WERI-Rb-1 (cell line): Measurements from ENCODE around the gene C16orf74.

Experiments
- DNase-seq: peaks from one replicate; pipeline ENCODE4 v3.0.0-alpha.2; 2020
- H3K27ac ChIP-seq: fragments of 250-450 bp; sonication (Bioruptor Pico); 2 replicates; pipeline ENCODE4 v1.5.1; 2020; ENCODE audit warnings: mild to moderate bottlenecking, moderate library complexity
- H3K27me3 ChIP-seq: fragments of 250-450 bp; sonication (Bioruptor Pico); 2 replicates; pipeline ENCODE4 v1.5.1; 2021; ENCODE audit warnings: mild to moderate bottlenecking, low read depth, moderate library complexity; ENCODE audit not compliant: insufficient read depth, severe bottlenecking
- H3K36me3 ChIP-seq: fragments of 250-450 bp; sonication (Bioruptor Pico); 2 replicates; pipeline ENCODE4 v1.5.1; 2020; ENCODE audit warnings: mild to moderate bottlenecking, moderate library complexity
- H3K4me3 ChIP-seq: 2 replicates; pipeline ENCODE4 v1.5.1; 2011; ENCODE audit warnings: low read depth, mild to moderate bottlenecking, control low read depth, low read length
- H3K9me3 ChIP-seq: fragments of 250-450 bp; sonication (Bioruptor Pico); 2 replicates; pipeline ENCODE4 v1.5.1; 2021; ENCODE audit warnings: mild to moderate bottlenecking, moderate library complexity; ENCODE audit not compliant: severe bottlenecking
- TF ChIP-seq, protein P1 (sequence below): IDR thresholded peaks from 2 replicates; pipeline ENCODE4 v1.5.1; 2011; ENCODE audit warnings: low read depth, mild to moderate bottlenecking, control low read depth, inconsistent platforms, low read length

The C16orf74 gene

DNA sequence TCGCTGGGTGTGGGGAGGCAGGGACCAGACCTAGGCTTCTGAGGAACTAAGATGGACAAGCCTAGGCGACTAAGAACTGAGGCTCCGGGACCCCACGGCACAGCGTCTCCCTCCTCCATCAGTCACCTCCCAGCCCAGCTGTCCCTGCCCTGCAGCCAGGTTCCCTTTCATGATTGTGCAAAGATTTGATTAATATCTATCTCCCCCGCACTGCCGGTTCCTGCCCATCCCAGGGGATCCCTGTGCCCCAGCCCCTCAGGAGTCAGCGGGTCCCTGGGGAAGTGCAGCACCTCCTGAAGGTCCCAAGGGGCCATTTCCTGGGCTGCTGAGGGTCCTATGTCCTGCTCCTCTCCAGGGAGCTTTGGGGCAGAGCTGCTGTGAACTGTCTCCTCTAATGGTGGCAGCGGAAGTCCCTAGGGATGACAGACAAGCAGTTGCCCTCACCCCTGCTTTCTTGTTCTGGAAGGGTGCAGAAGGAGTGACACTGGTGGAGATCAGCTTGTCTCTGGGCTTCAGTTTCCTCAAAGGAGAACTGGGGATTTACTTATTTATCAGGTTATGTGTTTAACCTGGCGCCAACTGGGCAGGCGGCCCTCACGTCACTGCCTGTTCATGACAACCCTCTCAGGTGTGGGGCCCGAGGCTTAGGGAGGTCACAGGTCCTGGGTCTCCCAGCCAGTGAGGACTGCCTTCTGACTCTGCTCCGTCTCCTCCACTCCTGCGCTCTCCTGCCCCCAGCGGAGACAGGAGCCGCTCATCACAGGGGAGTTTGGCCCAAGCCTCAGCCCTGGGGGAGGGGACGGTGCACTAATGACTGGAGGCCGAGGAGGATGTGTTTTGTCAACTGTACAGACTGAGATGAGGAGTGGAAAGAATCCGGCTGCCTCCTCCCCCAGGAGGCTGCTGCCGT is 1.9 kb upstream of the C16orf74 start:
- Histone ChIP-seq H3K36me3 (no peaks in the 10 kb centered on the region), H3K27ac (peak overlapping the region; percentile 45), H3K9me3 (no peaks in the 10 kb centered on the region), H3K4me3 (no peak overlapping the region), H3K27me3 (no peaks in the 10 kb centered on the region)
- TF ChIP-seq, protein P1, sequence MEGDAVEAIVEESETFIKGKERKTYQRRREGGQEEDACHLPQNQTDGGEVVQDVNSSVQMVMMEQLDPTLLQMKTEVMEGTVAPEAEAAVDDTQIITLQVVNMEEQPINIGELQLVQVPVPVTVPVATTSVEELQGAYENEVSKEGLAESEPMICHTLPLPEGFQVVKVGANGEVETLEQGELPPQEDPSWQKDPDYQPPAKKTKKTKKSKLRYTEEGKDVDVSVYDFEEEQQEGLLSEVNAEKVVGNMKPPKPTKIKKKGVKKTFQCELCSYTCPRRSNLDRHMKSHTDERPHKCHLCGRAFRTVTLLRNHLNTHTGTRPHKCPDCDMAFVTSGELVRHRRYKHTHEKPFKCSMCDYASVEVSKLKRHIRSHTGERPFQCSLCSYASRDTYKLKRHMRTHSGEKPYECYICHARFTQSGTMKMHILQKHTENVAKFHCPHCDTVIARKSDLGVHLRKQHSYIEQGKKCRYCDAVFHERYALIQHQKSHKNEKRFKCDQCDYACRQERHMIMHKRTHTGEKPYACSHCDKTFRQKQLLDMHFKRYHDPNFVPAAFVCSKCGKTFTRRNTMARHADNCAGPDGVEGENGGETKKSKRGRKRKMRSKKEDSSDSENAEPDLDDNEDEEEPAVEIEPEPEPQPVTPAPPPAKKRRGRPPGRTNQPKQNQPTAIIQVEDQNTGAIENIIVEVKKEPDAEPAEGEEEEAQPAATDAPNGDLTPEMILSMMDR, result peak; percentile 59
- DNase-seq, result peak; percentile 81

DNA sequence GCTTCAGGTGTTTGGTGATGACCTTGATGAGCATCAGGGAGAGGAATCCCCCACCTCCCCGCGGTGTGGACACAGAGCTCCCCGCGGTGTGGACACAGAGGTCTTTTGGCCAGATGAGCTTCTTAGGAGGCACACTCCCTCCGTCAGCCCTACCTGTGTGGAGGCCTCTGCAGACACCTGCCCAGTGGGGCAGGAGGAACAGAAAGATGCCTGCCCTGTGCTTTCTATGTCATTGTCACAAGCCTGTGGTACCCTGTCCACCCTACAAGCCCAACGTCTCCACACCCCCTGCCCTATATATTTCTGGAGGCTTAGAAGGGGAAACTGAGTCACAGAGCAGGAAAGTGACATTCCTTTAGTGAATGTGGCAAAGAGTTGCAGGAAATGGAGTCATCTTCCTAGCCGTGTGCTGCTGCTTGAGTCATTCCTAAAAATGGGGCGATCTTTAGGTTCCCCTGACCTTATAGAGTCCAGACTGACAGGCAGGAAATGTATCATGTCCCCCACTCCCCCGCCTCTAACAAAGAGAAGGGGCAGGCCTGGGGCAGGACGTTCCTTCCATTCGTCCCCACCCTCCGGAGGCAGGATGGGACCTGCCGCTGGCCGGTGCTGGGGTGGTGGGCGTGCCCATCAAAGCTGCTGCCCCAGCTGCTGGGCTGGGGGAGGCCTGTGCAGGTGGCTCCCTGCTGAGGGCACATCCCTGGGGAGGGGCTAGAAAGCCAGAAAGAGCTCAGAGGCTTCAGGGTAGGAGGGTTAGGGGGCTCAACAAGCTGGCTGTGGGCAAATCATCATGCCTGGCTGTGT is 1.0 kb upstream of the C16orf74 start:
- no peaks in the 10 kb centered on the region for H3K36me3 ChIP-seq
- no peak overlapping the region for H3K27ac ChIP-seq
- TF ChIP-seq, protein P1, result no peak
- no peak for DNase-seq
- H3K9me3 ChIP-seq, result no peaks in the 10 kb centered on the region
- no peak overlapping the region for H3K4me3 ChIP-seq
- no peaks in the 10 kb centered on the region for H3K27me3 ChIP-seq

DNA sequence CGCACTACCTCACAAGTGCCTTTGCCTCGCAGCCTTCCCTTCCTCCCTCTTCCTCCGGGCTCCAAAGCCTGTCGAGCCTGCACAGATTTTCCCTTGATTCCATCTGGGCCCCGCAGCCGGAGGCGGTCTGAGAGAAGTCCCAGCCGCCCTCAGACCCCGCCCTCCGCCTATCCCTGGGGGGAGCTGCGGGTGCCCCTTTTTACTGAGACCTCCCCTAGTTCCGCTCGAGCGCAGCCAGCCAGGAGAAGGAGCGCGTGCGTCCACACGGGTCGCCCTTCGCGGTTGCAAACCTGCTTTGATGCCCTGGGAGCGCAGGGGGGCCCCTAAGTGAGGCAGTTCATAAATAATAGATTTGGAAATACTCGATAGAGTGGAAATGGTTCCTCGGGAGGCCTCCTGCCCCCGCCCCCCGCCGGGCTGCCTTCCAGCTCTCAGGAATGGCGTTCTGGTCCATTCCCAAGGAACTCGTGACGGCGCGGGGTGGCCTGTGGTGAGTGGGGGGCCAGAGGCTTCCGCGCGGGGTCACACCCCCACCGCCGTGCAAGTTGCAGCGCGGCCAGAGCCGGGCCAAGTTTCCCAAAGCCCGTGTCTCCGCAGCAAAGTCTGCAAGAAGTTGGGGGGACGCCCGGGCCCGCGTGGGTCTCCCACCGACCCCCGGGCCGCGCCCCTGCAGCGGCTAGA is 610 bp downstream of the C16orf74 start:
- TF ChIP-seq, protein P1, result no peak
- no peaks in the 10 kb centered on the region for H3K27me3 ChIP-seq
- H3K4me3 ChIP-seq, result peak overlapping the region; percentile 63
- no peaks in the 10 kb centered on the region for H3K36me3 ChIP-seq
- H3K27ac ChIP-seq, result peak overlapping the region; percentile 85
- peak; percentile 79 for DNase-seq
- no peaks in the 10 kb centered on the region for H3K9me3 ChIP-seq

DNA sequence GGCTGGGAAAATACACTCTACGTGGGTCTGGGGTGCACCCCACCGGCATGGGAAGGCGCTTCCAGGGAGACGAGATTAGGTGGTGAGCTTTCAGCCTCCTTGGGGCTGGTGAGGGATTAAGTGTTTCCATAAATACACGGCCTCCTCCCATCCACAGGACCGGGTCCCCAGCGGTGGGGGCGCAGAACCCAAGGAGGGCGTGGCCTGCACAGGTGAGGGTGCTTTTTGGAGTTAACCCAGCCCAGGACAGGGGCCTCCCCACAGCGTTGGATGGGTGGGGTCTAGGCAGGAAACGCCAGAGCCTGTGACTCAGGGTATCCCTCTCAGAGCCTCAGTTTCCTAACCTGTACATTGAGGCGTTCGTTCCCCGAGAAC is 1.1 kb downstream of the C16orf74 start:
- Histone ChIP-seq H3K4me3 (peak overlapping the region; percentile 63), H3K9me3 (no peaks in the 10 kb centered on the region), H3K36me3 (no peaks in the 10 kb centered on the region), H3K27me3 (no peaks in the 10 kb centered on the region), H3K27ac (peak overlapping the region; percentile 85)
- TF ChIP-seq, protein P1, result no peak
- peak; percentile 58 for DNase-seq

DNA sequence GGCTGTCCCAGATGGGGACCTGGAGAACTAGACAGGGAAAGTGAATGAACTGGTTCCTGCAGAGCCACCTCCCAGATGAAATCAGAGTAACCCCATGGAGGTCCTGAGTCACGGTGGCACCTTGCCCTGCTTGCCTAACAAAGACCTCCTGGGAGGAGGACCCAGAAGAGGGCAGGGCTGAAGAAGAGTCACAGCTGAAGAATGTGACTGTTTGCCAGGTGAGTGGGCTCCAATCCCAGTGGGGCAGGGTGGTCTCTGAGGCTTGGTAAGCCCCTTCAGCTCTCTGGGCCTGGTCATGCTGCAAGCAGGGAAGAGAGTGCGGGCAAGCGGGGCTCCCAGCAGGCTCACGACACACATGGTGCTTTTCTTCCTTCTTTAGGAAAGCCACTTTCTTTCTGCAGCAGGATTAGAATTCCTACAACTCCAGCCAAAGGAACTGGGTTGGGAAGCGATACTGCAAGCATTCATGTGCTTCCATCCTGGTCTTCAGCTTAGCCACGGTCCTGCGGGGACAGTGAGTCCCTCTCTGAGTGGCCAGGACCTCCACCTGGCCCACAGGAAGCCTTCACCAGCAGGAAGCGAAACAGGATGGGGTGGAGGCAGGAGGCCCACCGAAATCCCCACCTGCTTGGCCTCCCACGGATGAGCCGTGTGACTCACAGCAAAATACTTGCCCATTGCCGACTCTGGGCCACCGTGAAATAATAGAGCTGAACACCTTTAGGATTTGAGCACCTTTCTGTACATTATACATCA is 4.3 kb downstream of the C16orf74 start:
- DNase-seq, result no peak
- TF ChIP-seq, protein P1, result no peak
- no peaks in the 10 kb centered on the region; the same call in 1 of the 2 replicates for H3K36me3 ChIP-seq
- no peak overlapping the region for H3K4me3 ChIP-seq
- no peak overlapping the region for H3K27ac ChIP-seq
- no peaks in the 10 kb centered on the region for H3K27me3 ChIP-seq
- H3K9me3 ChIP-seq, result no peaks in the 10 kb centered on the region
